Endothelial cell (in vitro differentiated cells): Measurements from ENCODE around the gene HYAL3. TPM values are rescaled to one million over a fixed set of nuclear protein-coding genes. Genes with fewer than 3 reads are reported as not detected.
"Not testable (repeated sequence)": the region's sequence is repeated elsewhere in the genome, so short reads cannot be mapped to it uniquely, and the experiment has no call there.

ENCODE experiments used
- DNase-seq: peaks from one replicate; pipeline ENCODE4 v3.0.0; 2021; ENCODE audit warnings: low spot score
- H3K27ac Mint-ChIP-seq: one replicate; pipeline ENCODE4 v1.8.0; 2021; ENCODE audit warnings: mixed read lengths, inconsistent platforms; ENCODE audit not compliant: unreplicated experiment
- H3K27me3 Mint-ChIP-seq: one replicate; pipeline ENCODE4 v1.8.0; 2021; ENCODE audit warnings: mild to moderate bottlenecking, moderate library complexity, mixed read lengths, inconsistent platforms; ENCODE audit not compliant: unreplicated experiment
- H3K36me3 Mint-ChIP-seq: one replicate; pipeline ENCODE4 v1.8.0; 2021; ENCODE audit warnings: mild to moderate bottlenecking, low read depth, mixed read lengths, inconsistent platforms; ENCODE audit not compliant: unreplicated experiment
- H3K4me1 Mint-ChIP-seq: one replicate; pipeline ENCODE4 v1.8.0; 2021; ENCODE audit warnings: mild to moderate bottlenecking, mixed read lengths, inconsistent platforms; ENCODE audit not compliant: unreplicated experiment
- H3K4me3 Mint-ChIP-seq: one replicate; pipeline ENCODE4 v1.8.0; 2021; ENCODE audit warnings: mild to moderate bottlenecking, mixed read lengths, inconsistent platforms; ENCODE audit not compliant: unreplicated experiment
- H3K9me3 Mint-ChIP-seq: one replicate; pipeline ENCODE4 v1.8.0; 2021; ENCODE audit warnings: mixed read lengths, inconsistent platforms; ENCODE audit not compliant: unreplicated experiment
- total RNA-seq: library from RNA; stranded (reverse); fragmentation: NEBNext Ultra II Directional; extraction: Animal tissue kit (Norgen Biotek cat#: 25700); gene quantifications from one replicate; pipeline ENCODE4 v1.2.1, GENCODE V29; 2021; ENCODE audit not compliant: unreplicated experiment
- TF ChIP-seq, protein P1 (sequence below): fragments of 200-600 bp; sonication (generic); IDR thresholded peaks from one replicate; pipeline ENCODE4 v1.5.0; 2021; ENCODE audit warnings: antibody characterized with exemption; ENCODE audit not compliant: unreplicated experiment

HYAL3 gene
- total RNA-seq, 1 donor from 2014 or later, result 12.7 TPM

DNA sequence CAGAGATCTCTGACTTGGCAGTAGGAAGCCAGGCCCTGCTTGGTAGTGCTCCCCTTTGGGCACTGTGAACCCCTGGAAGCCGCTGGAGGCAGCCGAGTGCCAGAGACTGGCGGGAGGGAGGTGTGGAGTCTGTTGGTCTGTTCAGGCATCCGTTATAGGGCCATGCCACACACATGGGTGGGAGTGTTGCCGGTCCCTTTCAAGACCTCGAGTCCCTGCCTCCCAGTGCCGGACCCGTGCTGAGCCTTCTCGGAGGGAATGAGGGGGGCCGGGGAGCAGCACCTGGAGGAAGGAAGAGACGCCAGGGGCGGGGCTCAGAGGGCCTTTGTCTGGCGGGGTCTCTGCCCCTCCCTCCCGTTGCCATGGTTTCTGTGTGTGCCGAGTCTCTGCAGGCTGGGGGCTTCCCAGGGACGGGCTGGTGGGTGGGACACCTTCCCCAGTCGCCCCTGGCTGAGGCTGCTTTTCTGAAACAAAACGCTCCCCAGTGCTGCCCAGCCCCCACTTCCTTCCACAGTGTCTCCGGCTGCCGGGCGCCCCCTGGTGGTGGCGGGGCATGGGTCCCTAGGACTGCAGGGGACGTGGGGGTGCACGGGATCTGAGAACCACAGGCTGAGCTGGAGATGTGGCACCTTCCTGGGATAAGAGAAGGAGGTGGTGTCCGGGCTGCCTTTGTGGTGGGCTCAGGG lies 53.2 kb downstream of the HYAL3 start:
- peak; percentile 99 for DNase-seq
- peaks cover 21% of the 10 kb centered on the region for H3K36me3 Mint-ChIP-seq
- H3K9me3 Mint-ChIP-seq, result no peaks in the 10 kb centered on the region
- H3K27me3 Mint-ChIP-seq, result peaks cover 25% of the 10 kb centered on the region
- TF ChIP-seq, protein P1, sequence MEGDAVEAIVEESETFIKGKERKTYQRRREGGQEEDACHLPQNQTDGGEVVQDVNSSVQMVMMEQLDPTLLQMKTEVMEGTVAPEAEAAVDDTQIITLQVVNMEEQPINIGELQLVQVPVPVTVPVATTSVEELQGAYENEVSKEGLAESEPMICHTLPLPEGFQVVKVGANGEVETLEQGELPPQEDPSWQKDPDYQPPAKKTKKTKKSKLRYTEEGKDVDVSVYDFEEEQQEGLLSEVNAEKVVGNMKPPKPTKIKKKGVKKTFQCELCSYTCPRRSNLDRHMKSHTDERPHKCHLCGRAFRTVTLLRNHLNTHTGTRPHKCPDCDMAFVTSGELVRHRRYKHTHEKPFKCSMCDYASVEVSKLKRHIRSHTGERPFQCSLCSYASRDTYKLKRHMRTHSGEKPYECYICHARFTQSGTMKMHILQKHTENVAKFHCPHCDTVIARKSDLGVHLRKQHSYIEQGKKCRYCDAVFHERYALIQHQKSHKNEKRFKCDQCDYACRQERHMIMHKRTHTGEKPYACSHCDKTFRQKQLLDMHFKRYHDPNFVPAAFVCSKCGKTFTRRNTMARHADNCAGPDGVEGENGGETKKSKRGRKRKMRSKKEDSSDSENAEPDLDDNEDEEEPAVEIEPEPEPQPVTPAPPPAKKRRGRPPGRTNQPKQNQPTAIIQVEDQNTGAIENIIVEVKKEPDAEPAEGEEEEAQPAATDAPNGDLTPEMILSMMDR, result peak; percentile 97
- peak overlapping the region; percentile 95 for H3K27ac Mint-ChIP-seq
- H3K4me1 Mint-ChIP-seq, result peaks cover 74% of the 10 kb centered on the region
- no peak overlapping the region for H3K4me3 Mint-ChIP-seq

DNA sequence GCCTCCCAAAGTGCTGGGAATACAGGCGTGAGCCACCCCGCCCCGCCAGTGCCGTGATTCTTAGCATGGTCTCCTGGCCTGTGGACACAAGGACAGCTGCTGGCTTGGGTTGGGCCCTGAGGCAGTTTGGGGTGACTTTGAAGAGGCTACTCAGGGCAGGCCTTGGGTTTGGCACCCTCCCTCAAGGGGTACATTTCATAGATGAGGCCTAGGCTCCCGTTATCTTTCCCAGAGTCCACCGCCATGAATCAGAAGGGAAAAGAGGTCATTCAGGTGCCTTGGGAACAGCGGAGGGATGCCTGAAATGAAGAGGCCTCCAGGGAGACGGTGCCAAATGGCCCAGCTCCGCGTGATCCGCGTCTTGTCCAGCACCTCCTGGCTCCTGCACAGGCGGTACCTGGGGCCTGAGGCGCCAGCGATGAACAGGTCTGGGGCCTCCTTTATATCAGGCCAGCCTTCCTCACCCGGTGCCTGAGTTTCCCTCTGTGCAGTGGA lies 53.9 kb downstream of the HYAL3 start:
- Mint-ChIP-seq H3K36me3 (peaks cover 19% of the 10 kb centered on the region), H3K4me3 (peak overlapping the region; percentile 71), H3K9me3 (no peaks in the 10 kb centered on the region), H3K27me3 (peaks cover 23% of the 10 kb centered on the region), H3K27ac (peak overlapping the region; percentile 95), H3K4me1 (peaks cover 73% of the 10 kb centered on the region)
- TF ChIP-seq, protein P1, result no peak
- peak; percentile 14 for DNase-seq

DNA sequence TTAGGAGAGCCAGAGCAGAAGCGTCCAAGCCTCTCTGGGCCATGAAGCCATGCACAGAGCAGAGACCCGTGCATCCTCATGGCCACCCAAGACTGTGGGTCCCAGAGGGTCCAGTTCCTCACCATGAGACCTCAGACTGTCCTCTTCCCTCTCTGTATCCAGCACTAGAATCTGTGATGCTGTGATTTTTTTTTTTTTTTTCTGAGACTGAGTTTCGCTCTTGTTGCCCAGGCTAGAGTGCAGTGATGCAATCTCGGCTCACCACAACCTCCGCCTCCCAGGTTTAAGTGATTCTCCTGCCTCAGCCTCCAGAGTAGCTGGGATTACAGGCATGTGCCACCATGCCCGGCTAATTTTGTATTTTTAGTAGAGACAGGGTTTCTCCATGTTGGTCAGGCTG lies 54.4 kb downstream of the HYAL3 start:
- Mint-ChIP-seq H3K27ac (peak overlapping the region; percentile 95), H3K4me1 (peaks cover 75% of the 10 kb centered on the region), H3K27me3 (peaks cover 22% of the 10 kb centered on the region), H3K4me3 (peak overlapping the region; percentile 71), H3K36me3 (peaks cover 22% of the 10 kb centered on the region)
- not testable (repeated sequence) for DNase-seq, H3K9me3 Mint-ChIP-seq

DNA sequence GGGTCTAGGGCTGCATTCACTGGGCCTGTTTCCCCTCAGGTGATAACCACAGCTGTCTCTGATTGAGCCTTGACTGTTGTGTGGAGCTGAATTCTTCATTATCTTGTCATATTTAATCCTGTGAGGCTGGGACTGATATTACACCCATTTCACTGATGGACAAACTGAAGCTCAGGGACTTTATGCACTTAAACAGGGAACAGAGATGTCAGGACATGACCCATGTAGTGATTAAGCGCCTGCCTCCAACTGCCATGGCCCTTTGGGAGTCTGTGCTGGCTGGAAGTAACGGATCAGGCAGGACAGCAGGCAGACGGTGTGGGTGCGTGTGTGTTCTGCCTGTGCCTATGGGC lies 55.7 kb downstream of the HYAL3 start:
- peak overlapping the region; percentile 99 for H3K27ac Mint-ChIP-seq
- no peaks in the 10 kb centered on the region for H3K9me3 Mint-ChIP-seq
- peaks cover 27% of the 10 kb centered on the region for H3K36me3 Mint-ChIP-seq
- DNase-seq, result no peak
- H3K4me1 Mint-ChIP-seq, result peaks cover 80% of the 10 kb centered on the region
- peaks cover 24% of the 10 kb centered on the region for H3K27me3 Mint-ChIP-seq
- peak overlapping the region; percentile 85 for H3K4me3 Mint-ChIP-seq
- TF ChIP-seq, protein P1, result no peak

DNA sequence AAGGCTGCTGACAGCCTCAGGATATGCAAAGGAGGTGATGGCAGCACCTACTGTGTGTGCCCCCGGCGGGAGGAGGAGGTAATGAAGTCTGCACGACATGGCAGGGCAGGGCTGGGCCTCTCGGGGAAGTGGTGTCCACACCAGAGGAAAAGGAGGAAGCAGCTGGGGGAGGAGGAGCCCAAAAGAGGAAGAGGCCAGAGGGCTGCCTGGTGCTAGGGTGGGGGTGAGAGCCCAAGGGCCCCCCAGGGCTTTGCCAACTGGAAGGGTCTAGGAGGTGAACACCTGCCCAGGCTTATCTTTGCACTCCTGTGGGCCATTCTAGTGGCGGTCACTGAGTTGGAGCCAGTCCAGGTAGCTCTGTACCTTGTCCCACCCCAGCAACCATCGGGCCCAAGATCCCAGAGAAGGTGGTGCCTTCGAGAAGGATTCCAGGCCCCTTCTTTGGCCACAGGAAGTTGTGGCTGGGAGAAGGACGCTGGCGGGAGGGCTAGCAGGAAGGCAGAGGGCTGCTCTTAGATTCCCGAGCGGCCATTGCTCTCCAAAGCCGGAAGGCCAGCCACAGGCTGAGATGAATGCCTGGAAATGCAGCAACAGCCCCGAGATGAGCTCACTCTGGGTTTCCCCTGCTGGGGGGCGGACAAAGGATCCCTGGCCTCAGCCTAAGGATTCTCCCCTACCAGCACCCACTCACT lies 56.2 kb downstream of the HYAL3 start:
- Mint-ChIP-seq H3K9me3 (no peaks in the 10 kb centered on the region), H3K27ac (peak overlapping the region; percentile 99), H3K36me3 (peaks cover 24% of the 10 kb centered on the region), H3K27me3 (peaks cover 18% of the 10 kb centered on the region), H3K4me3 (peak overlapping the region; percentile 87), H3K4me1 (peaks cover 76% of the 10 kb centered on the region)
- peak; percentile 77 for DNase-seq
- TF ChIP-seq, protein P1, result no peak

Other genes with a start within 250 kb of the HYAL3 start
- gene RBM5, start 210.5 kb downstream of the HYAL3 start, total RNA-seq, result 219 TPM
- gene SEMA3F, start 144.1 kb downstream of the HYAL3 start, total RNA-seq, result 21.3 TPM
- gene GNAT1, start 107.8 kb downstream of the HYAL3 start, total RNA-seq, result 0.59 TPM
- 0.56 TPM for gene SLC38A3, start 94.1 kb downstream of the HYAL3 start, total RNA-seq
- 771 TPM for gene GNAI2, start 63.2 kb downstream of the HYAL3 start, total RNA-seq
- gene SEMA3B, start 30.3 kb downstream of the HYAL3 start, total RNA-seq, result 1.7 TPM
- gene LSMEM2, start 20.3 kb downstream of the HYAL3 start, total RNA-seq, result 0.18 TPM
- 43.2 TPM for gene IFRD2, start 7.0 kb downstream of the HYAL3 start, total RNA-seq
- gene NAA80, start within 50 bp of the HYAL3 start, total RNA-seq, result 17.1 TPM
- gene HYAL1, start 4.2 kb upstream of the HYAL3 start, total RNA-seq, result 1.6 TPM
- 214 TPM for gene HYAL2, start 23.3 kb upstream of the HYAL3 start, total RNA-seq
- 36.4 TPM for gene TUSC2, start 28.8 kb upstream of the HYAL3 start, total RNA-seq
- 14.8 TPM for gene RASSF1, start 41.4 kb upstream of the HYAL3 start, total RNA-seq
- not detected for gene ZMYND10, start 46.3 kb upstream of the HYAL3 start, total RNA-seq
- 18.0 TPM for gene NPRL2, start 51.4 kb upstream of the HYAL3 start, total RNA-seq
- gene CYB561D2, start 51.5 kb upstream of the HYAL3 start, total RNA-seq, result 5.5 TPM
- 44.9 TPM for gene TMEM115, start 60.1 kb upstream of the HYAL3 start, total RNA-seq
- 17.3 TPM for gene CACNA2D2, start 204.2 kb upstream of the HYAL3 start, total RNA-seq